Body of pancreas (tissue), 4 donors: ENCODE measurements around the gene SFXN2.

Experiments
- CTCF ChIP-seq, 7 experiments: fragments of 450-650 bp in 4 of 7; fragments of 200-600 bp in 3 of 7; sonication (generic) in 3 of 7; IDR thresholded peaks; one replicate each; pipeline ENCODE4 v1.5.1; 2016 to 2019; ENCODE audit warnings: antibody characterized with exemption in 7 of 7
- POLR2A ChIP-seq, 3 donors: fragments of 450-650 bp; IDR thresholded peaks; one replicate each; pipeline ENCODE4 v1.6.1; 2016; ENCODE audit warnings: antibody characterized with exemption in 3 of 3, mild to moderate bottlenecking in 2 of 3

DNA sequence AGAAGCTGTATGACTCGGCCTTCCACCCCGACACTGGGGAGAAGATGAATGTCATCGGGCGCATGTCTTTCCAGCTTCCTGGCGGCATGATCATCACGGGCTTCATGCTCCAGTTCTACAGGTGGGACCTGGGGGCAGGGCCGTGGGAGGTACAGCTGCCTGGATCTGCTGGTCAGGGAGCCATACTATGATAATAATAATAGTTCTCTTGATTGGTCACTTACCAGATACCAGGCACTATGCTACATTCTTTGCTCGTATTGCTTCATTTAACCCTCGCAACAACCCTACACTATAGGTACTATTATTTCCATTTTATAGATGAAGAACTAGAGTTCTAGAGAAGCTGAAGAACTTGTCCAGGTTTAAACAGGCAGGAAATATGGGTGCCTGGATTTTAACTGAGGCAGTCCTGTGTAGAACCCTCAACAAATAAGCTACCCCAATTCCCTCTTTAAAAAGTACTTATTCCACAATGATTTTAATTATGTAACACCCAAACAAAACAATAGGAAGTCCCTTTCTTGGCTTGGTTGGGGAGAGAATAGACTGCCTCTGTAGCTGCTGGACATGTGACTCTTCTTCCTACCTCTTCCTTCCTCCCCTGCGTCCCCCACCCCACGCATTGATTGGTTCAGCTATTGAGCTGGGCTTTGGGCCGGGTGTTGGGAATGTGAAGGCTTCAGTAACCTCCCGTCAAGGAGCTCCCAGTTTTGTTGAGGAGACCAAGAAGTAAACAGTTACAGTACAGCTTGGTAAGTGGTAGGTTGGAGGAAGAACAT lies 12.8 kb downstream of the SFXN2 start:
- TF ChIP-seq CTCF (IDR thresholded peaks at IDR 0.05) (no peak), POLR2A (IDR thresholded peaks at IDR 0.05) (no peak)
